22Rv1 (cell line): Measurements from ENCODE around the gene ASCL5.

Experiments
- ZFX ChIP-seq: fragments of 450-650 bp; IDR thresholded peaks from 2 replicates; pipeline ENCODE4 v1.6.1; 2017; ENCODE audit warnings: antibody characterized with exemption, borderline replicate concordance
- TF ChIP-seq, protein P1 (sequence below): fragments of 450-650 bp; IDR thresholded peaks from 2 replicates; pipeline ENCODE4 v1.5.1; 2017; ENCODE audit warnings: mild to moderate bottlenecking

DNA sequence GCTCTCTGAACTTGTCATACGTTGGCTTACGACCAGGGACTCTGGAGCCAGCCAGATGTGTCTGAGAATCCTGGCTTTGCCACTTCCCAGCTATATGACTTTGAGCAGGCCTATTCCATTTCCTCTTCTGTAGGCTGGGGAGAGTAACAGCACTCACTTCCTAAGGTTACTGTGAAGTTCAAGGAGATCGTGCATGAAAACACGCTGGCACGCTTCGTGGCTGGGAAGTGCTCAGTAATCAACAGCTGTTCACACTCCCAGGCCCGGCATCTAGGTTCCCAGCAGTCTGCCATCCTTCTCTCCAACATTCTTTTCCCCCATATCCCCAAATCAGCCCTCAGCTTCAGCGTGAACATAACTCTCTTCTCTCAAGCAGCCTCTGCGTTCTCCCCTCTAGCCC, 2.0 kb downstream of the ASCL5 start:
- TF ChIP-seq, protein P1, sequence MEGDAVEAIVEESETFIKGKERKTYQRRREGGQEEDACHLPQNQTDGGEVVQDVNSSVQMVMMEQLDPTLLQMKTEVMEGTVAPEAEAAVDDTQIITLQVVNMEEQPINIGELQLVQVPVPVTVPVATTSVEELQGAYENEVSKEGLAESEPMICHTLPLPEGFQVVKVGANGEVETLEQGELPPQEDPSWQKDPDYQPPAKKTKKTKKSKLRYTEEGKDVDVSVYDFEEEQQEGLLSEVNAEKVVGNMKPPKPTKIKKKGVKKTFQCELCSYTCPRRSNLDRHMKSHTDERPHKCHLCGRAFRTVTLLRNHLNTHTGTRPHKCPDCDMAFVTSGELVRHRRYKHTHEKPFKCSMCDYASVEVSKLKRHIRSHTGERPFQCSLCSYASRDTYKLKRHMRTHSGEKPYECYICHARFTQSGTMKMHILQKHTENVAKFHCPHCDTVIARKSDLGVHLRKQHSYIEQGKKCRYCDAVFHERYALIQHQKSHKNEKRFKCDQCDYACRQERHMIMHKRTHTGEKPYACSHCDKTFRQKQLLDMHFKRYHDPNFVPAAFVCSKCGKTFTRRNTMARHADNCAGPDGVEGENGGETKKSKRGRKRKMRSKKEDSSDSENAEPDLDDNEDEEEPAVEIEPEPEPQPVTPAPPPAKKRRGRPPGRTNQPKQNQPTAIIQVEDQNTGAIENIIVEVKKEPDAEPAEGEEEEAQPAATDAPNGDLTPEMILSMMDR: no peak
- no peak for TF ChIP-seq ZFX
